ENCODE data around the gene TRPV3. TPM values are rescaled to one million over a fixed set of nuclear protein-coding genes. Genes with fewer than 3 reads are reported as not detected.

TRPV3 gene
- total RNA-seq, 2 experiments from 2014 or later = 0.25 to 0.56 TPM

DNA sequence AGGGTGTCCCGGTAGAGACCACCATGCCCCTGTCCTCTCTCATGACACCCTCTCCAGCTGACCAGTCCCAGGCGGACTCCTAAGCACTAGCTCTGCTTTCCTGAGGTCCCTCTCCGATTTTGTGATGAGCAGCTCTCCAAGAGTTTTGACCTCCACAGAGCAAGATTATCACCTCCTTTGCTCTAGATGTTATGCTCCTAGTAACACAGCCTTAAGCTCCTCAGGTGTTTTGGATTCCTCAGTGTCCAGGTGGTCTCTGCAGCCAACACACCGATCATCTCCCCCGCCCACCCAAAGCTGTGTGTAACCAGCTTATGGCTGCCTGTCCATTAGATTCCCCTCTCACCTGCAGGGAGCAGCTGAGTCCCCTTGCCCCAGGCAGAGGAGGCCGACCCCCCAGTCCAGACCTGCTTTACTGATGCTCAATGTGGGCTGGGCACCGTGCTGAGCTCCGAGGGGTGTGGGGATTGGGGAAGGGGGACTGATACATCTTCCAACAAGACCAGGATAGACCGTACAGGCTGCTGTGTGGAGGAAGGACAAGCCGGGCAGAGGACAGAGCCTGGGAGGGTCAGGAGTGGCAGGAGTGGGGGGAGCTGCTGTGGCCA, 2.3 kb downstream of the TRPV3 start:
- DNase-seq (no peak), ATAC-seq (ENCODE audit: poor library complexity) (no peak)
- Histone ChIP-seq H3K36me3 (ENCODE audit: insufficient read depth, low read length) (no peaks in the 10 kb centered on the region), H3K27me3 (ENCODE audit: control insufficient read depth in 1 of 2, insufficient read depth in 2 of 2, low read length in 2 of 2) (no peaks in the 10 kb centered on the region), H3K27ac (ENCODE audit: low read depth in 1 of 2, low read length in 2 of 2) (no peak overlapping the region), H3K4me3 (ENCODE audit: low read length) (no peak overlapping the region), H3K4me1 (ENCODE audit: insufficient read depth, low read length) (peaks cover 19% of the 10 kb centered on the region), H3K9me3 (ENCODE audit: control insufficient read depth in 1 of 2, insufficient read depth in 1 of 2, low read length in 2 of 2) (no peaks in the 10 kb centered on the region)
- Mint-ChIP-seq H3K27ac (no peak overlapping the region), H3K9me3 (no peaks in the 10 kb centered on the region), H3K4me1 (ENCODE audit: low read depth) (peaks cover 6% of the 10 kb centered on the region), H3K4me3 (no peak overlapping the region), H3K36me3 (ENCODE audit: low read depth) (no peaks in the 10 kb centered on the region), H3K27me3 (peaks cover 8% of the 10 kb centered on the region)
- POLR2A ChIA-PET = no interaction called here
- CTCF ChIA-PET = no interaction called here
- intact Hi-C loops (cut with DNase I, micrococcal nuclease) = no loop called here
- TF ChIP-seq, protein P1, sequence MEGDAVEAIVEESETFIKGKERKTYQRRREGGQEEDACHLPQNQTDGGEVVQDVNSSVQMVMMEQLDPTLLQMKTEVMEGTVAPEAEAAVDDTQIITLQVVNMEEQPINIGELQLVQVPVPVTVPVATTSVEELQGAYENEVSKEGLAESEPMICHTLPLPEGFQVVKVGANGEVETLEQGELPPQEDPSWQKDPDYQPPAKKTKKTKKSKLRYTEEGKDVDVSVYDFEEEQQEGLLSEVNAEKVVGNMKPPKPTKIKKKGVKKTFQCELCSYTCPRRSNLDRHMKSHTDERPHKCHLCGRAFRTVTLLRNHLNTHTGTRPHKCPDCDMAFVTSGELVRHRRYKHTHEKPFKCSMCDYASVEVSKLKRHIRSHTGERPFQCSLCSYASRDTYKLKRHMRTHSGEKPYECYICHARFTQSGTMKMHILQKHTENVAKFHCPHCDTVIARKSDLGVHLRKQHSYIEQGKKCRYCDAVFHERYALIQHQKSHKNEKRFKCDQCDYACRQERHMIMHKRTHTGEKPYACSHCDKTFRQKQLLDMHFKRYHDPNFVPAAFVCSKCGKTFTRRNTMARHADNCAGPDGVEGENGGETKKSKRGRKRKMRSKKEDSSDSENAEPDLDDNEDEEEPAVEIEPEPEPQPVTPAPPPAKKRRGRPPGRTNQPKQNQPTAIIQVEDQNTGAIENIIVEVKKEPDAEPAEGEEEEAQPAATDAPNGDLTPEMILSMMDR (IDR thresholded peaks at IDR 0.05) = no peak

DNA sequence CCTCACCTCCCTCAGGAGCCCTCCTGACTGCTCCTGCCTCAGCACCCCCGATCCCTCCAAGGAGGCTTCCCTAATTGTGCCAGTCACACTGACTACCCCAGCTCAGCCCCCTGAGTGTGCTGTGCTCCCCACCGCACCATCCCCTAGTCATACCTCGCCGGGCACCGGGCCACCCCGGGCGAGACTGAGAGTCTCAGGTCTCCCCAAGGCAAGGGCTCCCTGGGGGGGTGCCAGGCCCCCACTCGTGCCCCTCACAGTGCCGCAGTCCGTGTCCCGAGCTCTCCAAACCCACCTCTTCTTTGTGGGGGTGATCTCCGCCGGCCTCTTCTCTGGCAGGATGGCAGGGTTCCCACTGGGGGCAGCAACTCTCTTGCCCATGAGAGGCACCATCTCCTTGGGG, 3.2 kb downstream of the TRPV3 start:
- Mint-ChIP-seq H3K9me3 (no peaks in the 10 kb centered on the region), H3K27me3 (peaks cover 8% of the 10 kb centered on the region), H3K4me3 (no peak overlapping the region), H3K36me3 (ENCODE audit: low read depth) (no peaks in the 10 kb centered on the region), H3K4me1 (ENCODE audit: low read depth) (peaks cover 6% of the 10 kb centered on the region), H3K27ac (no peak overlapping the region)
- H3K36me3 ChIP-seq (ENCODE audit: insufficient read depth, low read length) = no peaks in the 10 kb centered on the region
- H3K27ac ChIP-seq (ENCODE audit: low read depth in 1 of 2, low read length in 2 of 2) = no peak overlapping the region
- TF ChIP-seq, protein P1 (IDR thresholded peaks at IDR 0.05) = no peak
- DNase-seq = no peak
- no peaks in the 10 kb centered on the region for H3K27me3 ChIP-seq (ENCODE audit: control insufficient read depth in 1 of 2, insufficient read depth in 2 of 2, low read length in 2 of 2)
- ATAC-seq (ENCODE audit: poor library complexity) = no peak
- CTCF ChIA-PET = no interaction called here
- intact Hi-C loops (cut with DNase I, micrococcal nuclease) = no loop called here
- H3K4me1 ChIP-seq (ENCODE audit: insufficient read depth, low read length) = peaks cover 19% of the 10 kb centered on the region
- H3K9me3 ChIP-seq (ENCODE audit: control insufficient read depth in 1 of 2, insufficient read depth in 1 of 2, low read length in 2 of 2) = no peaks in the 10 kb centered on the region
- H3K4me3 ChIP-seq (ENCODE audit: low read length) = no peak overlapping the region
- POLR2A ChIA-PET = no interaction called here

DNA sequence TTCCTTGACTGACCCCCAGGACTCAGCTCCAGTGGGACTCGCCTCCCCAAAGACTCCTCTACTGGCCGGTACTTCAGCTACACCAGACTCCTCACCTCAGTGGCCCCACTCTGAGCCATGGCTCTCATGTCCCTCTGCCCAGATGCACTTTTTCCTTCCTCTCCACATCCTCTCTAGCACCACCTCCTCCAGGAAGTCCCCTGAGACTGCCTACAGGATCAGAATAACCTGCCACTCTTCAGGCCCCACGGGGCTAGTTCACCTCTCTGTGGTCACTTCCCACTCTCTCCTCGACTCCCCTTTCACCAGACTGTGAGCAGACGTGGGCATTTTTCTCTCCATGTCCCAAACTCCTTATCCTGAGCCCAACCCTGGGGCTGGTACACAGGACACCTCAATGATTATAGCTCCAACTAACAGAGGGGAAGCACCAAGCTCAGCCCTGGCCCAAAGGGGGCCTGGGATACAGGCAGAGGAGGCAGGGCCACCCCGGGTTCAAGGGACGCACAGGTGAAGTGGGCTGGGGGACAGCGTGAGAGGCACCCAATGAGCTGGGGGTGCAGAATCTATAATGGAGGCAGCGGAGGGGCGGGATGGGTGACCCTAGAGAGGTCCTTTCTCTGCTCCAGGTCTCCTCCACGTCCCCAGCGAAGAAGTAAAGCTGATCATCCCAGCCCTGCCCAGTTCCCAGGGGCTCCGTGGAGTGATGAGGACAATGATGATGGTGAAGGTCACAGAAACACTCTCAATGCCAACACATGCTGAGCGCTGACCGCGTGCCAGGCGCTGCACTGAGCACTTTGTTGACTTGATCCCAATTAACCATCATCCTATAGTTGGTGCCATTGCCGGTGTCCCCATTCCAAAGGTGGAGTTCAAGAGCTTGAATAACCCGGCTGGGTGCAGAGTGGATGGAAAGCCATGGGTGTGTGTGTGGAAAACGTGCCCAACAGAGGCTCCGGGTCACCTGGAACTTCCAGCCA, 3.9 kb downstream of the TRPV3 start:
- Histone ChIP-seq H3K4me3 (ENCODE audit: low read length) (no peak overlapping the region), H3K27me3 (ENCODE audit: control insufficient read depth in 1 of 2, insufficient read depth in 2 of 2, low read length in 2 of 2) (no peaks in the 10 kb centered on the region), H3K36me3 (ENCODE audit: insufficient read depth, low read length) (no peaks in the 10 kb centered on the region), H3K4me1 (ENCODE audit: insufficient read depth, low read length) (peaks cover 15% of the 10 kb centered on the region), H3K27ac (ENCODE audit: low read depth in 1 of 2, low read length in 2 of 2) (no peak overlapping the region), H3K9me3 (ENCODE audit: control insufficient read depth in 1 of 2, insufficient read depth in 1 of 2, low read length in 2 of 2) (no peaks in the 10 kb centered on the region)
- H3K9me3 Mint-ChIP-seq = no peaks in the 10 kb centered on the region
- H3K36me3 Mint-ChIP-seq (ENCODE audit: low read depth) = no peaks in the 10 kb centered on the region
- ChIA-PET POLR2A (no interaction called here), CTCF (no interaction called here)
- peaks cover 8% of the 10 kb centered on the region for H3K27me3 Mint-ChIP-seq
- peaks cover 6% of the 10 kb centered on the region for H3K4me1 Mint-ChIP-seq (ENCODE audit: low read depth)
- intact Hi-C loops (cut with DNase I, micrococcal nuclease) = no loop called here
- H3K4me3 Mint-ChIP-seq = no peak overlapping the region
- TF ChIP-seq, protein P1 (IDR thresholded peaks at IDR 0.05) = no peak
- no peak for DNase-seq
- H3K27ac Mint-ChIP-seq = no peak overlapping the region
- ATAC-seq (ENCODE audit: poor library complexity) = no peak
